Measurements from ENCODE around the gene ERAS. TPM values are rescaled to one million over a fixed set of nuclear protein-coding genes. Genes with fewer than 3 reads are reported as not detected.
A peak's percentile ranks its signal among the peaks of the same experiment; 100 is the strongest.
"Not testable (repeated sequence)": the region's sequence is repeated elsewhere in the genome, so short reads cannot be mapped to it uniquely, and the experiment has no call there.

ERAS gene
- total RNA-seq, 1 donor from 2014 or later: 0.31 TPM

- DNase-seq (ENCODE audit: low spot score, unreplicated experiment): no peak
These were observed 28.6 kb downstream of the ERAS start for GRCh38 chrX:48854898-48855297.

GRCh38 chrX:48864210-48864609, 37.9 kb downstream of the ERAS start:
- Mint-ChIP-seq H3K9me3 (ENCODE audit: low read depth) (peaks cover 9% of the 10 kb centered on the region), H3K27ac (no peak overlapping the region), H3K36me3 (ENCODE audit: insufficient read depth) (no peaks in the 10 kb centered on the region), H3K4me3 (ENCODE audit: low read depth) (no peak overlapping the region), H3K27me3 (no peaks in the 10 kb centered on the region), H3K4me1 (ENCODE audit: low read depth) (no peaks in the 10 kb centered on the region)
- no peak for DNase-seq (ENCODE audit: low spot score, unreplicated experiment)
- no peak for TF ChIP-seq CTCF (IDR thresholded peaks at IDR 0.05; ENCODE audit: unreplicated experiment)

More at GRCh38 chrX:48854898-48855297, 28.6 kb downstream of the ERAS start:
- Mint-ChIP-seq H3K9me3 (ENCODE audit: low read depth) (peaks cover 25% of the 10 kb centered on the region), H3K4me1 (ENCODE audit: low read depth) (peaks cover 2% of the 10 kb centered on the region), H3K4me3 (ENCODE audit: low read depth) (peak overlapping the region; percentile 12), H3K36me3 (ENCODE audit: insufficient read depth) (peaks cover 3% of the 10 kb centered on the region), H3K27ac (peak overlapping the region; percentile 14), H3K27me3 (no peaks in the 10 kb centered on the region)
- peak; percentile 7 for TF ChIP-seq CTCF (IDR thresholded peaks at IDR 0.05; ENCODE audit: unreplicated experiment)

- H3K36me3 Mint-ChIP-seq (ENCODE audit: insufficient read depth); H3K27ac Mint-ChIP-seq; DNase-seq (ENCODE audit: low spot score, unreplicated experiment); H3K4me1 Mint-ChIP-seq (ENCODE audit: low read depth); H3K4me3 Mint-ChIP-seq (ENCODE audit: low read depth); H3K27me3 Mint-ChIP-seq: not testable (repeated sequence)
- H3K9me3 Mint-ChIP-seq (ENCODE audit: low read depth): peaks cover 13% of the 10 kb centered on the region
These were observed 45.7 kb downstream of the ERAS start for GRCh38 chrX:48872017-48872416.

GRCh38 chrX:48876944-48877343, 50.6 kb downstream of the ERAS start:
- not testable (repeated sequence) for H3K36me3 Mint-ChIP-seq (ENCODE audit: insufficient read depth); H3K4me1 Mint-ChIP-seq (ENCODE audit: low read depth); H3K27ac Mint-ChIP-seq; DNase-seq (ENCODE audit: low spot score, unreplicated experiment); H3K4me3 Mint-ChIP-seq (ENCODE audit: low read depth); H3K27me3 Mint-ChIP-seq
- peaks cover 13% of the 10 kb centered on the region for H3K9me3 Mint-ChIP-seq (ENCODE audit: low read depth)

Other genes with a start within 250 kb of the ERAS start
- gene WDR13, start 229.0 kb upstream of the ERAS start, total RNA-seq: 103 and 112 TPM in 2 replicates
- 0.62 and 1.2 TPM in 2 replicates for gene WAS, start 142.7 kb upstream of the ERAS start, total RNA-seq
- 7.4 and 8.2 TPM in 2 replicates for gene SUV39H1, start 129.8 kb upstream of the ERAS start, total RNA-seq
- gene GLOD5, start 64.8 kb upstream of the ERAS start, total RNA-seq: not detected in 2 replicates
- not detected in 2 replicates for gene GATA1, start 39.9 kb upstream of the ERAS start, total RNA-seq
- 234 and 261 TPM in 2 replicates for gene HDAC6, start 24.4 kb upstream of the ERAS start, total RNA-seq
- gene PCSK1N, start 9.1 kb downstream of the ERAS start, total RNA-seq: 55.4 and 58.3 TPM in 2 replicates
- 68.1 and 73.8 TPM in 2 replicates for gene TIMM17B, start 71.3 kb downstream of the ERAS start, total RNA-seq
- 71.5 and 75.4 TPM in 2 replicates for gene PQBP1, start 71.4 kb downstream of the ERAS start, total RNA-seq
- gene SLC35A2, start 85.1 kb downstream of the ERAS start, total RNA-seq: 33.9 and 34.9 TPM in 2 replicates
- gene PIM2, start 92.5 kb downstream of the ERAS start, total RNA-seq: 9.9 and 10.4 TPM in 2 replicates
- gene OTUD5, start 131.1 kb downstream of the ERAS start, total RNA-seq: 52.5 and 53.3 TPM in 2 replicates
- gene KCND1, start 145.3 kb downstream of the ERAS start, total RNA-seq: 8.0 and 8.2 TPM in 2 replicates
- 89.9 and 98.4 TPM in 2 replicates for gene GRIPAP1, start 175.8 kb downstream of the ERAS start, total RNA-seq
- 39.7 and 40.8 TPM in 2 replicates for gene TFE3, start 216.8 kb downstream of the ERAS start, total RNA-seq
- gene CCDC120, start 232.5 kb downstream of the ERAS start, total RNA-seq: 27.1 and 27.9 TPM in 2 replicates
- gene PRAF2, start 247.5 kb downstream of the ERAS start, total RNA-seq: 22.6 and 24.1 TPM in 2 replicates

Measured in progenitor cell of endocrine pancreas (in vitro differentiated cells).